CD4-positive, alpha-beta T cell treated with Interleukin-21 for 1 hour (primary cell): Measurements from ENCODE around the gene EHF.
"Not testable (repeated sequence)": the region's sequence is repeated elsewhere in the genome, so short reads cannot be mapped to it uniquely, and the experiment has no call there.

ENCODE experiments used
- DNase-seq: peaks from one replicate; pipeline ENCODE4 v3.0.0-alpha.2; 2020

Gene EHF

DNA sequence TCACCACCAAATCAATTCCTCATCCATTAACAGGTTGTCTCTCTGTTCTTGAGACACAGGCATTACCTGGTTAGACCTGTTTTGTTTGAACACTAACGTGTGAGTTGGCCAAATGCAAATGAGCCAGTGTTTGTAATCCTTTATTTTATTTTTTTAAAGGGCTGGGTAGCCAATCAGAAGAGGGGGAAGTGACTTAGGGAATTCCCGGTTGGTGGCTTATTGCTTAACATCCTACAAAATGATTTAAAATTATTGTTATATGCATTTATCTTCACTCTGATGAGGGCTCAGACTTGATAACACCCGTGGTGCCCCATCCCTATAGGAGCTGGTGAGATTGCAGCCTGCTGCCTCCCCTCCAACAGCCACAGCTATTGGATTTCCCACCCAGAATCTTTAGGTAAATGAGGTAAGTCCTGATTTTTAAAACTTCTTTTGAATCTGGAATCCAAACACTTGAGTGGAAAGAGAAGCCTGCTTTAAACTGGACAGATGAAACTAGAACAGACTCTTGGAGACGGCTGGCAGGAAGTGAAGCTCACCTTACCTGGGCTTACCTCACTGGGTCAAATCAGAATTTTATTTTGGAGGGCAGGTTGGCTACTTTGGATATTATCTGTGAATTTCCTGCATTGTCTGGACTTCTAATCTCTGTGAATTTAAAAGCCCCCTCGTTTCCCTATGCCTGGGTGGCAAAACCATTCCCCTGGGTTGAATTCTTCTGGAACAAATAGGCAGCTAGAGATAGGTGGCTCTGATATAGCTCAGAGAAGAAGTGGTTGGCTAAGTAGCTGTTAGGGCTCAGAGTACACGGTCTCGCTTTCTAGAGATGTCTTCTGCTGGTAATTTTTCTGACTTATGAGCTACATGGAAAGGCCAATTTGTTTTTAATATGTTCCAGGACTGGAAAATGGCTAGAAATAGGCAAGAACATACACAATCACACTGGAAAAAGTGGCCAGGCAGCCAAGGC is at the start of gene EHF:
Gene EHF (plus strand): TSS at position 274 of the 973 bp plus-strand sequence. CDS start 21,538 bp downstream, outside the sequence.
- no peak for DNase-seq

DNA sequence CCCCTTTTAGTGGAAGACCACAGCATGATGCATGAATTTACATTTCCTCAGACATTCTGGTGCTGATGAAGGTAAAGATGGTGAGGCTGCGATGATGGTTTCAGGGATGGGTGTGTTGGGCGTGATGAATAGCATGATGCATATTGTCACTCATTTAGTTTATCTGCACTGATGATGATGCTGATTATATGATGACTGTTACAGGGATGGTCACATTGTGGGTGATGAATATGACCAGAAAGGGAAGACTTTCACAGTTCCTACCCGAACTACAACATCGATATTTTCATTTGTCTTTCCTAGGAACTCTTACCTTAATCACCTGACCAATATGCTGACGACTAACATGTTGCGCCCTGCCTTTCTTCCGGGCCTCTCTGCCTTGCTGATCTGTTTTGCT is 47.4 kb upstream of the EHF start:
- no peak for DNase-seq

DNA sequence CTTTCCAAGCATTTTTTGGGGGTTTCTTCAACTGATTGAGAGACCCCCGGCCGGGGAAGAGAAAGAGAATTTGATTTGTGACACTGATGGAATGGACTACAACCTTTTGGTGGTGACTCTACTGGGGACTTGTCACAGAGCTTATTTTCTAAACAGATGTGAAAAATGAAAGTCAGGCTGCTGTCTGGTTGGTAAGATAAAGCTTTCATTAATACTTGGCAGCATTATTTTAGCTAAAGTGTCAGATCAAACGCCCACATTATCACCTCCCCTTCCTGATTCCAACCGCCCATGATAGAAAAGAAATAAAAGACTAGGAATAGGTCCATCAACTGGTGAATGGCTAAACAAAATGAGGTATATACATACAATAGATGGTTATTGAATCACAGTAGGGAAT is 45.6 kb upstream of the EHF start:
- DNase-seq = no peak

DNA sequence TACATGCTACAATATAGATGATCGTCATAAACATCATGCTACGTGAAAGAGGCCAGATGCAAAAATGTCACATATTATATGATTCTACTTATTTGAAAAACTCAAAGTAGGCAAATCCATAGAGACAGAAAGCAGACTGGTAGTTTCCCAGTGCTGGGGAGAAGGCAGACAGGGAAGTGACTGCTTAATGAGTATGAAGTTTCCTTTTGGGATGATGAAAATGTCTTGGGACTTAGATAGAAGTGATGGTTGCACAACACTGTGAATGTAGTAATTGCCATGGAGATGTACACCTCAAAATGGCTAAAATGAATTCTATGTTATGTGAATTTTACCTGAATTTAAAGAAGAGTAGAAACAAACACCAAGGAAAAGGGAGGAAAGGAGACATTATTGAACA is 45.2 kb upstream of the EHF start:
- DNase-seq = no peak

DNA sequence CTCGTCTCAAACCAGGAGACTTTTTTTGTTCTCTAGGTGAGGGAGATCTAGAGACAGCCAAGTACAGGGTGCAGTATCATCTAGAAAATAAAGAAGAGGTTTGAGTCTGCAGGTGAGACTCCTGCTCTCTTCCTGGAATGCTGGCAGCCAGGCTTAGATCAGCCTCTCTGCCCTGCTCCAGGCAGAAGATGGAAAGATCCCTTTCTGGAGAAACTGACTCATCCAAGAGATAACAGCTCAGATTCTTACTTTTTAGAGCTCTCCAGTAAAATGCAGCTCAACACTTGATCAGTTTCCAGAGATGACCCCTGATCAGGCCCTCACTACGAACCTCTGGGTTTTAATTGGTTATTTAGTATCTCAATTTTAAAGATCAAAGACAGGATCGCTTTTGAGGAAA is 44.6 kb upstream of the EHF start:
- no peak for DNase-seq

DNA sequence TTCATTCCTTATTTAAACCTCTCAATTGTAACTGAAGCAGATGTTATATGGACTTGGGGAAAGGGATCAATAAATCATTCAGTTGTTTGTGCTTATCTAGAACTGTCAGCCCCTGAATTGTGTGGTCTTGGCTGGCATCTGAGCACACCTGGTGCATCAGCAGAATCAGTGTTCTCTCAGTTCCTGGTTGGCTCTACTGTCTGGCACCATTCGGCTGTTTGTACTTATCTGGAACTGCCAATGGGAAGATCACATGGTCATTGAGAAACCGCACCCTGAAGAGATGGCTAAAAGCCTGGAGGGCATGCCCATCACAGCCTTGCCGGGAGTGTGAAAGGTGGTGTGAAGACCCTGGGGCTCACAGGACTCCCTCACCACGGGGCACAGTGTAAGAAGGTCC is 37.1 kb upstream of the EHF start:
- DNase-seq = no peak

DNA sequence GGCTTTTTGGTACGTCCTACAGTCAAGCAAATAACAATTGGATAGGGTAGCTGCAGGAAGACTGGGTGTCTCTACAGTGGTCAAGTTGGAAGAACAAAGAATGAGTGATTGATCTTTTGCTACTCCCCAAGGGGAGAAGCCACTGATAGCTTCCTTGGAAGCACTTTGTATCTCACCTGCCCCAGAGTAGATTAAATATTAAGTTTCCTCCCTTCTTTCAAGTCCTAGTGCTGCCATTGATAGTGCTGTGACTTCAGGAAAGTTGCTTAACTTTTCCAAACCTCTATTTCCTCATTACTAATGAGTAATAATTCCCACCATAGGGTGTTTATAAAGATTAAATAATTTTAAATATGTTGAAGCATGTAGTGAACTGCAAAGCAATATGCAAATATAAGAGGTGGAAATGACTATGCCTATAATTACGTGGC is 35.6 kb upstream of the EHF start:
- no peak for DNase-seq

DNA sequence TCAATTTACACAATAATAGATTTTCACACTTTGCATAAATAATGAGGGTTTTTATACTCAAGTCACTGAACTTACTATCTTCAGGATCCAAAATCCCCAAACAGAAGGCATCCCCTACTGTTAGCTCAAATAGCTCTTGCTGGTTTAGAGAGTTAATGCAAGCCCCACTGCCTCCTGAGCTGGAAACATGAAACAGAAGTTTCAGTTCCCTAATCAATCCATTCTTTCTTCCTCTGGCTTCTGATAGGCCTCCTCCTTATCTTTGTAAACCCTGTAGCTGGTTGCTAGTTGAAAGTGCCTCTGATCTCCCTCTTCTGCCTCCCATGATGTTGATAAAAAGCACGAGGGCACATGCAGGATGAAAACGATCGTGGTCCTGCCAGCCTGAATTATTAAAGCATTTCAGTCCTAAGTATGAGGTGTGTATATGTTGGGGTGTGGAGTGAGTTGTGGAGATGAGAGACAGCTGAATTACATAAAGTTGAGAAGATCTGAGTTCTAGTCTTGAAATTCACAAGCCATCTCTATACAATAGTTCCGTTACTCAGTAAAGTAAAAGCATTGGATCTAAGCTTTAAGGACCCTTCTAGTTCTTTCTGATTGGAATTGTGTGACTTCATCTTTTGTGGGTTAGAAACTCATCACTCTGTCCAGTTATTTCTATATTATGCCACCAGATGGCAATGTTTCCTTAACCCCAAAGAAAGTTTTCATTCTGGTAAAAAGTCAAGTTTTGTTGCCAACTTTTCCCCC is 35.0 kb upstream of the EHF start:
- DNase-seq = peak; percentile 39

DNA sequence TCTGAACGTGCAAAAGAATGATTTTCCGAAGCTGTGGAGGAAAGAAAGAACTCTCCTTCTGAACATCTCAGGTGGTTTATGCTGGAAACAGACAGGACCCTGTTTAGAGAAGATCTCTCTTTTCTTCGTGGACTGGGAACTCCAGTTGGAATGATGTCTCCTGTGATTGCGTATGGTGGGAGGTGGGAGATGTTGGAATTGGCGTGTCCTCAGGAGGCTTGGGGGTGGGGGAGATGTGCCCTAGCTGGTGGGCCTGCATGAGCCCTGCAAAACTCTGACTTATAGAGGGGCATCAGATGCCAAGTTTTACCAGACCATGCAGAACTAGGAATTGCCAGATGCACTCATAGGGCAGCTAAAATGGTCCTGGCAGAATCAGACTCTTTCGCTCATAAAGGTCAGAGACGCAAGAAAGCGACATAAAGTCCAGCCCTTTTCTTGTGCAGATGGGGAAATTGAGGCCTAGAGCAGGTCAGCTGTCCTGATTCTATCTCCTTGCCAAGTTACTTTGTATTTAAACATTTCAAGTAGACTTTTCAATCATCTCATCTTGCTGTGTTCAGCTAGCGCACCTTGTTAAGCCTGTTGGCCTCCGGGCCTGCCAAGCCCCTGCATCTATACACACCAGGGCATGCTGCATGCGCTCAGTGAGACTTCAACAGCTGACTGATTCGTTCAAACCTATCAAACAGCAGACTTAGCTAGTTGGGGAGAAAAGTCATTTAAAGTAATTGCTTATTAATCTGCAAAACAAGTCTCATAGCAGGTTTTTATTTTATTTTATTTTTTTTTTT is 34.2 kb upstream of the EHF start:
- no peak for DNase-seq

DNA sequence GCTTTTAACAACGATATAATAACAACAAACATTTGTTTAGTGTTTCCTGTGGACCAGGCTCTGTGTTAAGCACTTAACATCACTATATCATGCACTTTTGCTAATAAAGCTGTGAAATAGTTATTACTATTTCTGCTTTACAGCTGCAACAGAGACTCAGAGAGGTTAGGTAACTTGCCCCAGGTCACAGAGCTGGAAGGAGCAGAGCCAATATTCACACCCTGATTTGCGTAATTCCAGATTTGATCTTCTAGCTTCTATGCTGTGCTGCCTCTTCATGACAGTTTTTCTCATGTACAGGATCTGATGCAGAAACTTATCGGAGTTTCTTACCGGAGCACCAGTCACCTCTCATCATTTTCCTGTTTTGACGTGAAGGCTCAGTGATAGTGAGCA is 33.6 kb upstream of the EHF start:
- no peak for DNase-seq

DNA sequence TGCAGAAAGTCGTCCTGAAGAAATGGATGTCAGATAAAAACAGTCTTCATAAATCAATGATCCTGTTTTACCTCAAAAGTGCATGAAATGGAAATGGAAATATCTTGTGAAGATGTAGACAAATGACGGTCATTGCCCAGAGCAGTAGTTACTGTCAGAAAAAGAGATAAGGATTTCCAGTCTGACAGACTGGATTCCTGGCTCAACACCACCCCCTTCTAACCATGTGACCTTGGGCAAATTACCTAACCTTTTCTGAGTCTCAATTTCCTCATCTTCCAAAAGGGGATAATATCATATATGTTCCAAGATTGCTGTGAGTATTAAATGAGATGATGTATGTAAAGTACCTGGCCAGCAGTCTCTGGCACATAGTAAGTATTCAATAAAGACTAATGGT is 32.9 kb upstream of the EHF start:
- DNase-seq = no peak

DNA sequence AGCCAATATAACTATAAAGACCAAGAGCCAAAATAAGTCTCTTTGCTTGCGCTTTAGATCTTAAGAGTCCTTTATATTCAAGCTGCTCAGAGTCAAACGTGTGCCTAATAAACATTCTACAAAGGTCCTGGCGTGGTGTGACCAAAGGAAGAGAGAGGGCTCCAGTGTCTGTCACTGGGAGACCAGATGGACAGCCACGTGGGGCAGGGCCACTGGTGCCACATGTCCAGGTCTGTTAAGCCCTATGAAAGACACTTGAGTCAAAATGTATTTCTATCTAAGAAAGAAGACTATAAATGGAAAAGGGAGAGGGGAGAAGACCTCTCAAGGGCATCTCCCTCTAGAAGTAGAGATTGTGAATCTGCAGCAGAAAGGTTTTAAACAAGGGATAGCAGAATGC is 32.2 kb upstream of the EHF start:
- DNase-seq = no peak

DNA sequence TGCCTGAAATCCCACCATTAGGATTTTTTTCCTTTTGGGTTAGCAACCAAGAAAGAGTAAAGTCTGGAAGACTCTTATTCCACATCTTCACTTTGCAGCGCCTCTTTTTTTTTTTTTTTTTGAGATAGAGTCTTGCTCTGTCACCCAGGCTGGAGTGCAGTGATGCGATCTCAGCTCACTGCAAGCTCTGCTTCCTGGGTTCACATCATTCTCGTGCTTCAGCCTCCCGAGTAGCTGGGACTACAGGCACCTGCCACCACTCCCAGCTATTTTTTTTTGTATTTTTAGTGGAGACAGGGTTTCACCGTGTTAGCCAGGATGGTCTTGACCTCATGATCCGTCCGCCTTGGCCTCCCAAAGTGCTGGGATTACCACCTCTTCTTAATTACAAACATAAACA is 31.7 kb upstream of the EHF start:
- DNase-seq = not testable (repeated sequence)

DNA sequence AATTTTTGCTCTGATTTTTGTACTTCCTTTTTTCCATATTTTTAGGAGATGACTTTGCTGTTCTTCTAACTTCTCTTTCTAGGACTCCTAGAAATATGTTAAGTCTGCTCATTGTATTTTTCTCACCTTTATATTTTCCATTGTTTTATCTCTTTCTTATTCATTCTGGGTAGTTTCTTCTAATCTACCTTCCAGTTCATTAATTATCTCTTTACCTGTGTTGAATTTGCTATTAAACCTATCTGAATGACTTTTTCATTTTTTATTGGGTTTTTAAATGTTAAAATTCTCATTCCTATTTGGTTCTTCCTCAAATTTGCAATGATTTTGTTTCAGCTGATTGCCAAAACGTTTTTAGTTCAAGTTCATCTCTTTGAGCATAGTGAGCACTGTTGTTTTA is 27.8 kb upstream of the EHF start:
- no peak for DNase-seq

DNA sequence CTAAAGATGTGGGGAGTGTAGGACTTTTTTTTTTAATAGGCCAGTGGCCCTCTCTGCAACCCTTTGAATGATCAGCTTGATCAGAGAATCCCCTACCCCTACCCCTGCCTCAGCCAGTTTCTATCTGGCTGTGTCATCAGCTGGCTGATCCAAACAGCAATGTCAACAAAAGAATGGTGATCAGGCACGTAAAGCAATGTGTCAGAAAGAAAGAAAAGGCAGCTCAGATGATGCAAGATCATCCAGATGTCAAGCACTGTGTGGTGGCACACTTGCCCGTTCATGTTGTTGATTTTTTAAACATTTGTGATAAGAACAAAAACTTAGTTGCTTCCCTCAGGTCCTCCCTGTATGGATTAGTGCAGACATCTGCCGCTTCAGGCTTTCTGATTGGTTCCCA is 26.3 kb upstream of the EHF start:
- DNase-seq = no peak

DNA sequence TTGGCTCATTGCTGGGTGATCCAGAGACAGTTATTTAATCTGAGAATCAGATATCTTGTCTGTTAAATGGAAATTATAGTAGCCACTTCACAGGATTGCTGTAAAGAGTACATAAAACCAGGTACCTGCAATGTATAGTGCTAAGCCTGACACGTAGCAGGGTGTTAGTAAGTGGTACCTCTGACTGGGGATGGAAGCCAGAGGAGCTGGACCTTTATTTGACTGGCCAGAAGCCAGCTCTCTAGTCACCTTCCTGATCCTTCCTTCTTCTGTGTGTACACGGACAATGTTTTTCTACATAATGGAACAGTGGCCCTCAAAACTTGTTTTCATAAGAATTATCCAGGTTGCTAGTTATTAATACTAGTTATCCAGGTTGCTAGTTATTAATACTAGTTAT is 25.5 kb upstream of the EHF start:
- DNase-seq = no peak

DNA sequence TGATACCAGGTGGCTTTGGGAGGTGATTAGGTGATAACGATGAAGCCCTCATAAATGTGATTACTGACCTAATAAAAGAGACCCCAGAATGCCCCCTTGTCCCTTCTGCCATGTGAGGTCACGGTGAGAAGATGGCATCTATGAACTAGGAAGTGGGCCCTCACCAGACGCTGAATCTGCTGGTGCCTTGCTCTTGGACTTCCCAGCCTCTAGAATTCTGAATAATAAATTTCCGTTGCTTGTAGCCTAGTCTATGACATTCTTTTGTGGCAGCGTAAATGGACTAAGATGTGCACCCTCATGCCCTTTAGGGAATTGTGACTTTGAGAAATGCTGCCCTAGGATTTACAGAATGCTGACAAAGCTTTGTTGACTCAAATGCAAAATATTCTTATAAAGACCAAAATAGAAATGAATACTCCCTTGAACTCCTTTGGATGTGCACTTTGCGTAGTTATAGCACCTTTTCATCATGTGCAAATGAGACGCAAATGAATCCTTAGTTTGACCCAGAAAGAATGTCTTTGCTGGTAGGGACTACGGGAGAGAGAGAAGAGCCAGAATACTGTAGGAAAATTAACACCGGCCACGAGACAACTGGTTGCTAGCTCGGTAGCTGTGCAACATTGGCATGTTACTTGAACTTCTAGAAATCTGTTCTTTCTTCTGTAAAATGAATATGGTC is 24.8 kb upstream of the EHF start:
- no peak for DNase-seq

DNA sequence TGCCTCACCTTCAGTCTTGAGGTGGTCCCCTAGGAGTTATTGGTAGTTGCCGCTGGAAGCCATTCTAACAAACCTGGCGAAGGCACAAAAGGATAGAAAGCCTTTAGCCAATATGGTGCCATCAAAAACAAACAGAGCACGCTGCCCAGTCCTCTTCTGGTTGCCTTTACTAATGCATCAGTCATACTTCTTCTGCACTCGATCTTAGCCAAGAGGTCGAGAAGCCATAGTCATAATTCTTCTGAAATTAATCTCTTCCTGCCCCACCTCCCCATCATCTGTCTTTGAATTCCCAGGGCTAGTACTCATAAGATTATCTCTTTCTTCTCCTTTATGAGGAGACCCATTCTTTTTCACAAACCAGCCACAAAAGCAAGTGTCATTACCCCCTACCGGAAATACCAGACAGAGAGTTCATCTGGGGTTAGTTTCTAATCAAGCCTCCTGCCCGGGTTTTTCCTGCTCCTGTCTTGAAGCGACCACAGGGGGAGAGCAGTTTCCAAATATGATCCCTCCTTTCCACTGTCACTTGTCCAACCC is 21.4 kb upstream of the EHF start:
- peak; percentile 9 for DNase-seq

DNA sequence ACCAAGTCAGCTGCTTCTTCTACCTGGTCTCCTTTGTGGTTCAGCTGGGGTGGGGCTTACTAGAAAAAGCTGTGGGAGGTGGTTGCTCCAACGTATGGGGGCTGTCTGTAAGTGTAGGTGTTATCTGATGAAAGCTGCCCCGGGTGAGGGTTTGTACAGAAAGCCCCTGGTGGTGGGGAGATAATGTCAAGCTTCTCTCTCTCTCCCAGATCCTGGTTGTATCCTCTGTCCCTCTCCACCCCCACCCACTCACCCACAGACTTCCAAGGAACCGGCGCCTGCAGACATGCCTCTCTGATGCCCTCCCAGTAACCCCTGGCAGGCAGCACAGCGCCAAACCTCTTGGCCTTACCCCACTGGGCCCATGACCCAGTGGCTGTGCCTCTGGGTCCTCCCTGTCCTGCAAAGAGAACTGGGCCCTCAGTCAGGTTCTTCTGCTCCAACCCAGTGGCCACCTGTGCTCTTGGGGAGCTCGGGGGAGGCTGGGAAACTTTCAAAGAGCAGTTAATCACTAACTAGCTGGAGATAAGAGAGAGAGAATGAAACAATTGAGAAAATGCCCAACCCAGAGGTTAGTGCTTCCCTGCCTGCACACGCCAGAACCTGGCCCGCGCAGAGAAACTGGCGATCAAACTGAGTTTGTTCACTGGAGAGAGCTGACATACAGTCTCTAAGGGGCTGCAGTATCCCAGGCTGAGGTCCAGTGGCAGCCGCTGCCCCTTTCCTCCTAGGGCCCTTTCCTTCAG is 20.4 kb upstream of the EHF start:
- no peak for DNase-seq

DNA sequence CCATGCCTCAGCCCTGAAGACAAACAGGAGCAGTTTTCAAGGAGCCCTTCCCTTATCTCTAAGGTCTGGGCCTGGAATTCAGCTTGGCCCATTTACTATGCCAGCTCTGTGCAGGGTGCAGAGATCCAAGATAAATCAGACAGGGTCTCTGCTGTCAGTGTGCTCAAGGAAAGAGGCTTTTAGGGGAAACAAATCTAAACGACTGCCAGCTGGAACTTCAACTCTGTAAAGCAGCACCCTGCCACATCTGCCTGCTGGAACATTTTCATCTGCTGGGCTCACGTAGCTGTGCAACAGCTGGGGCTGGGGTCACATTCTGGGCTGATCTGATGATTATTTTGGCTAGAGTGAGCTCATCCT is 19.8 kb upstream of the EHF start:
- no peak for DNase-seq

DNA sequence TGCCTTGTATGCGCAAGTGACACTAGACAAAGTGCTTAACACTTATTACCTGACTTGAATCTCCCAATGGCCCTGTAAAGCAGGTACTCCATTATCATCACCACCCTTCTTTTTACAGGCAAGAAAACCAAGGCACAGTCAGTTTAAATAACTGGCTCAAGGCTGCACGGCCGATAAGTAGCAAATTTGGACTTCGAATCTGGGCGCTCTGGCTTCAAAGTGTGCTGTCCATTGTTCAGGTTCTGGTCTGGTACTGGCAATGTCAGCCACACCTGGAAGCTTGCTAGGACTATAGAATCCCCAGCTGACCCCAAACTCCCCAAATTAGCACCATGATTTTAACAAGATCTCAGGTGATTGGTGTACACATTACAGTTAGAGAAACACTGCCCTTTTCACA is 19.3 kb upstream of the EHF start:
- DNase-seq = no peak

DNA sequence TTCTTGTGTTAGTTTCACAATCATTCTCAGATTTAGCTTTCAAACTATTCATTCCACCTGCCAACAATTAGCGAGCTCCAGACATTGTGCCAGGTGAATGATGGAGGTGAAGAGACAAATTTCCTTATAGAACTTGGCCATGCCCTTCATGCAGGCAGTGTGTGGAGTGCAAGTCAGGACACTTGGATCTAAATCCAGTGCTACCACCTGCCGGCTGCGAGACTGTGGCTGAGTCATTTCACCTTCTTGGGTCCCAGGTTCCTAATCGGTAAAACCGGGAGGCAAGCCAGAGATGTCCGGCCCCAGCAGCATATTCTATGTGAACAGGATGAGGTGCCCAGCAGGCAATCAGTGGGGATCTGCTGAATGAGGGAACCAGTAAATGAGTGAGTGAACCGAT is 18.6 kb upstream of the EHF start:
- no peak for DNase-seq
